GM12864 (cell line): ENCODE data around the gene HSPBP1.
"Not testable (repeated sequence)": the region's sequence is repeated elsewhere in the genome, so short reads cannot be mapped to it uniquely, and the experiment has no call there.

Experiments used
- DNase-seq: peaks from one replicate; pipeline ENCODE4 v3.0.0-alpha.2; 2011; ENCODE audit warnings: low read depth
- H3K4me3 ChIP-seq: 2 replicates; pipeline ENCODE4 v1.5.1; 2011; ENCODE audit warnings: mild to moderate bottlenecking, low read depth, low read length, control low read depth
- CTCF ChIP-seq: IDR thresholded peaks from 2 replicates; pipeline ENCODE4 v1.5.1; 2011; ENCODE audit warnings: low read depth, mild to moderate bottlenecking, moderate library complexity, low read length, control low read depth, inconsistent platforms; ENCODE audit errors: missing control alignments

The HSPBP1 gene

GRCh38 chr19:55228015-55228391 is 51.9 kb downstream of the HSPBP1 start:
- no peak overlapping the region for H3K4me3 ChIP-seq
- no peak for TF ChIP-seq CTCF
- no peak for DNase-seq

GRCh38 chr19:55227241-55228014 is 52.5 kb downstream of the HSPBP1 start:
- H3K4me3 ChIP-seq = no peak overlapping the region
- no peak for DNase-seq
- TF ChIP-seq CTCF = no peak

- no peak for TF ChIP-seq CTCF
- DNase-seq = no peak
- no peak overlapping the region for H3K4me3 ChIP-seq
Measured at GRCh38 chr19:55226788-55227187, 53.1 kb downstream of the HSPBP1 start.

GRCh38 chr19:55226273-55226672 is 53.6 kb downstream of the HSPBP1 start:
- TF ChIP-seq CTCF = no peak
- no peak for DNase-seq
- H3K4me3 ChIP-seq = no peak overlapping the region

GRCh38 chr19:55225415-55225958 is 54.4 kb downstream of the HSPBP1 start:
- no peak overlapping the region for H3K4me3 ChIP-seq
- no peak for TF ChIP-seq CTCF
- DNase-seq = no peak

GRCh38 chr19:55224679-55225414 is 55.1 kb downstream of the HSPBP1 start:
- DNase-seq = not testable (repeated sequence)

GRCh38 chr19:55224038-55224665 is 55.8 kb downstream of the HSPBP1 start:
- no peak for TF ChIP-seq CTCF
- no peak overlapping the region for H3K4me3 ChIP-seq
- DNase-seq = no peak

More at GRCh38 chr19:55224679-55225414, 55.1 kb downstream of the HSPBP1 start:
- H3K4me3 ChIP-seq = not testable (repeated sequence)
